Measurements from ENCODE around the gene SRP68. TPM values are rescaled to one million over a fixed set of nuclear protein-coding genes. Genes with fewer than 3 reads are reported as not detected.

Gene SRP68
- total and polyA plus RNA-seq, 2 of the 4 experiments (the other 2 are of a cell fraction) = 47.1 to 82.6 TPM

- Histone ChIP-seq H2BK20ac (ENCODE audit: low read depth, low read length) (no peak overlapping the region), H4K8ac (ENCODE audit: low read depth in 2 of 2, low read length in 2 of 2) (no peak overlapping the region), H3K56ac (ENCODE audit: extremely low read depth, insufficient read depth, low read length) (no peak overlapping the region), H4K91ac (ENCODE audit: insufficient read depth, low read depth, low read length) (no peak overlapping the region), H2BK120ac (ENCODE audit: low read depth, low read length) (no peak overlapping the region), H4K20me1 (ENCODE audit: insufficient read depth, low read length) (no peaks in the 10 kb centered on the region), H3K4me3 (ENCODE audit: insufficient read depth, low read depth, low read length) (no peak overlapping the region), H3K23ac (ENCODE audit: low read depth, low read length) (no peak overlapping the region), H3K79me1 (ENCODE audit: low read depth in 1 of 2, low read length in 2 of 2) (no peaks in the 10 kb centered on the region), H3K4me2 (ENCODE audit: low read depth, low read length) (no peak overlapping the region), H3K9me3 (ENCODE audit: control insufficient read depth, insufficient read depth, low read length) (no peaks in the 10 kb centered on the region), H3K14ac (replicated peaks; ENCODE audit: low read depth, low read length) (no peak overlapping the region), H2AK5ac (ENCODE audit: low read depth, low read length) (no peak overlapping the region), H2BK15ac (ENCODE audit: low read depth, low read length) (no peak overlapping the region), H3K4ac (ENCODE audit: low read depth, low read length) (no peak overlapping the region), H2BK5ac (ENCODE audit: low read depth, low read length, poor library complexity, severe bottlenecking) (no peak overlapping the region), H2AFZ (replicated peaks; ENCODE audit: low read length, poor library complexity) (no peak overlapping the region), H4K5ac (ENCODE audit: low read depth, low read length) (no peak overlapping the region), H3K18ac (ENCODE audit: low read depth, low read length) (no peak overlapping the region), H3K9me1 (ENCODE audit: insufficient read depth, low read length) (no peaks in the 10 kb centered on the region), H3K4me1 (ENCODE audit: control insufficient read depth, insufficient read depth, low read length) (peaks cover 3% of the 10 kb centered on the region; the same call in 1 of the 2 replicates), H3K27ac (ENCODE audit: insufficient read depth, low read length) (no peak overlapping the region), H3K27me3 (ENCODE audit: control insufficient read depth, insufficient read depth, low read length) (peaks cover 32% of the 10 kb centered on the region), H3K36me3 (ENCODE audit: control insufficient read depth, insufficient read depth, low read length) (no peaks in the 10 kb centered on the region), H2AK9ac (replicated peaks; ENCODE audit: low read depth, low read length, poor library complexity) (no peak overlapping the region), H3K9ac (ENCODE audit: low read depth, low read length) (no peak overlapping the region)
- no TSS peak for BruUV-seq (replicated peaks)
- ChIA-PET CTCF (no interaction called here), POLR2A (ENCODE audit: unreplicated experiment) (no interaction called here)
- WGBS, 2 experiments (ENCODE audit: extremely low coverage in 2 of 2, insufficient read length in 1 of 2) = 57% methylated on average over 4 of the region's 13 CpGs; no CpG with 5 or more reads in 1 of the 2 experiments
- in situ Hi-C loops (cut with MboI; ENCODE audit: low sequenced_read_pairs) (loop anchor here (10.0 kb wide), 1 partner anchor 276 kb away; no protein-coding TSS in a partner anchor), dilution Hi-C loops (cut with HindIII; ENCODE audit: low sequenced_read_pairs, unreplicated experiment) (no loop called here), intact Hi-C loops (cut with micrococcal nuclease) (no loop called here)
- TF ChIP-seq MAZ (IDR thresholded peaks at IDR 0.05; ENCODE audit: borderline replicate concordance, low read depth, low read length) (no peak), ELK1 (IDR thresholded peaks at IDR 0.05; ENCODE audit: borderline replicate concordance, low read depth, low read length) (no peak), CEBPB (IDR thresholded peaks at IDR 0.05; ENCODE audit: low read depth, low read length) (no peak), RFX5 (IDR thresholded peaks at IDR 0.05; ENCODE audit: low read depth, low read length) (no peak), MXI1 (IDR thresholded peaks at IDR 0.05; ENCODE audit: borderline replicate concordance, low read depth, low read length) (no peak), RCOR1 (IDR thresholded peaks at IDR 0.05; ENCODE audit: insufficient replicate concordance, low read length) (no peak), POLR2A (IDR thresholded peaks at IDR 0.05; ENCODE audit: low read depth, low read length) (no peak), USF2 (IDR thresholded peaks at IDR 0.05; ENCODE audit: low read depth, low read length) (no peak), CTCF (conservative IDR thresholded peaks at IDR 0.05; ENCODE audit: low read depth, low read length) (no peak), NFE2L2 (IDR thresholded peaks at IDR 0.05; ENCODE audit: low read depth, low read length) (no peak), CHD1 (IDR thresholded peaks at IDR 0.05; ENCODE audit: low read depth, low read length) (no peak), FOS (IDR thresholded peaks at IDR 0.05; ENCODE audit: low read depth, low read length) (no peak), MAFK (IDR thresholded peaks at IDR 0.05; ENCODE audit: low read depth, low read length) (no peak), SMC3 (IDR thresholded peaks at IDR 0.05; ENCODE audit: low read depth, low read length) (no peak), BHLHE40 (IDR thresholded peaks at IDR 0.05; ENCODE audit: low read depth, low read length) (no peak), RAD21 (IDR thresholded peaks at IDR 0.05; ENCODE audit: low read length) (no peak)
- DNase-seq (no peak), ATAC-seq (ENCODE audit: low read depth) (no peak)
Observed at GRCh38 chr17:76018801-76019200, 53.5 kb downstream of the SRP68 start.

All from IMR-90 (cell line).